Hematopoietic multipotent progenitor cell treated with erythropoietin and hydrocortisone succinate and interleukin-3 and kit ligand, for 4 days (in vitro differentiated cells): ENCODE measurements around the gene TAF4.
"Not testable (repeated sequence)": the region's sequence is repeated elsewhere in the genome, so short reads cannot be mapped to it uniquely, and the experiment has no call there.

Experiments used
- DNase-seq: peaks from one replicate; pipeline ENCODE4 v3.0.0-alpha.2; 2015

Gene TAF4

DNA sequence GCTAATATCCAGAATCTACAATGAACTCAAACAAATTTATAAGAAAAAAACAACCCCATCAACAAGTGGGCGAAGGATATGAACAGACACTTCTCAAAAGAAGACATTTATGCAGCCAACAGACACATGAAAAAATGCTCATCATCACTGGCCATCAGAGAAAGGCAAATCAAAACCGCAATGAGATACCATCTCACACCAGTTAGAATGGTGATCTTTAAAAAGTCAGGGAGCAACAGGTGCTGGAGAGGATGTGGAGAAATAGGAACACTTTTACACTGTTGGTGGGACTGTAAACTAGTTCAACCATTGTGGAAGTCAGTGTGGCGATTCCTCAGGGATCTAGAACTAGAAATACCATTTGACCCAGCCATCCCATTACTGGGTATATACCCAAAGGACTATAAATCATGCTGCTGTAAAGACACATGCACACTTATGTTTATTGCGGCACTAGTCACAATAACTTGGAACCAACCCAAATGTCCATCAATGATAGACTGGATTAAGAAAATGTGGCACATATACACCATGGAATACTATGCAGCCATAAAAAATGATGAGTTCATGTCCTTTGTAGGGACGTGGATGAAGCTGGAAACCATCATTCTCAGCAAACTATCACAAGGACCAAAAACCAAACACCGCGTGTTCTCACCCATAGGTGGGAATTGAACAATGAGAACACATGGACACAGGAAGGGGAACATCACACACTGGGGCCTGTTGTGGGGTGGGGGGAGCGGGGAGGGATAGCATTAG is 6.2 kb upstream of the TAF4 start:
- not testable (repeated sequence) for DNase-seq

- DNase-seq, result no peak
These were observed 4.1 kb upstream of the TAF4 start for GRCh38 chr20:62069741-62070216.

DNA sequence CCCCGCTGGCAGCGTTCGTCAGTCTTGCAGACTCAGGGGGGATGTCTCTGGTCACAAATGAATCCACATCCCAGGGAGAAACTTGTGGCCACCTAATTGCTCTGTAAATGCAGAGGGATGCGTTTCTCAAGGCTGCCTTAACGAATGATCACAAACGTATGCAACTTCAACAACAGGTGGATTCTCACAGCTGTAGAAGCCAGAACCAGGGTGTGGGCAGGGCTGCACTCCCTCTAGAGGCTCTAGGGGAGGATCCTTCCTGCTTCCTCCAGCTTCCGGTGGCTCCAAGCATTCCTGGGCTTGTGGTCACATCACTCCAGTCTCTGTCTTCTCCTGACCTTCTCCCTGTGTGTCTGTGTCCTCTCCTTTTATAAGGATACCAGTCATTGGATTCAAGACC is 3.3 kb upstream of the TAF4 start:
- DNase-seq, result no peak

DNA sequence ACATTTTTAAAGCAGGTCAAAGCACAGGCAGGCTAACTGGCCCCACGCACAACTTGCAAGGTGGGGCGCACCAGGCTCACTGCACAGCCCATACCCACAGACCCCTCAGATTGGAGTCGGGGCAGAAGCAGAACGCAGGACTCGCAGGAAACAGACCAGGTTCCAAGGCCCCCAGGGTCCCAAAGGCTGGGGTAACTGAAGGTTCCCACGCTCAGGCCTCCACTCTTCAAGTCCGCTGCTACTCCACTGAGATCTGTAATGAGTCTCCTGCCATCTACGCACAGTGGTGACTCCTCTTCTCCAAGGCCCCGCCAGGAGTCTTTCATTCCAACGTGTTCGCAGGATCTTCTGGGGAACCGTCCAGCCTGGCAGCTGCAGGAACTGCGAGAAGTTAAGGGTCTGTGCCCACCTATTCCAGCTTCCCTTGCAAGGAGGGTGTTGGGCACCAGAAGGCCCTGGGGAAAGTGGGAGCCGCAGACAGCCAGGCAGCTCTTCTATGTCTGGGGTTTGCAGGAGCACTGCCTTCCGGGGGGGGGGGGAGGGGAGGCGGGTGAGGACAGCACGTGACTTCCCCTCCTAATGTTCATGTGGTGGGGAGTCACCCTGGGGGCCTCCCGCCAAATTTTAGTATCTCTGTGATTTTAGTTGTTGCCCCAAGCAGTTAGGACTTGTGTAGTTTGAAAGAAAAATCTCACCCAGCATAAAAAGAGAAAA is 2.0 kb upstream of the TAF4 start:
- peak; percentile 37 for DNase-seq

- DNase-seq, result peak; percentile 53
These were observed 1.3 kb upstream of the TAF4 start for GRCh38 chr20:62066983-62067433.

DNA sequence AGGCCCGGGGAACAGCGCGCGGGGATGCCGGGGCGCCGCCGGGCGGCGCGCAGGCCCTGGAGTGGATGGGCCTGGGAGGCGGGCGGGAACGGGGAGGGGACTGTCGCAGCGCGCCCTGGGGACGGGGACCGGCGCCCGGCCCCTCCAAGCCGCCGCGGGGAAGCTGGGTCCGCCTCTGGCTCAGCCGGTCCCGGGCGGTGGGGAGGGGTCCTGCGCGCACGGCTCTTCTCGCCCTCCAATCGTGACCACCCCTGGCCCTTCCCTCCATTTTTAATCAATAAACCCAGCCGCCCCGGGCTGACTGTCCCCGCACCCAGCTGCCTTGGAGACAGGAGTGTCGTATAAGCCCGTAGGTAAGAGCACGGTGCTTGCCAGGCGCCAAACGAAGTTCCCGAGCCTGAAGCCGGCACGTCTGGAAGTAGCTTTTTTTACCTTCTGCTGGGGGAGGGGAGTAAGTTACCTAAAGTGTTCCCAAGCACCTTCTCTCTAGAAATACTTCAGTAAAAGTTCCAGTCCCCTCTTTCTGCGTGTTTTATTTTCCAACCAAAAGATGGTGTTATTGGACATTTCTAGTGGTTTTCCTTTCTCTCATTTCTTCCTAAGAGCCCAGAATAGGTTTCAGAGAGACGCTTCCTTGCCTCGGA is 780 bp upstream of the TAF4 start:
- peak; percentile 68 for DNase-seq

DNA sequence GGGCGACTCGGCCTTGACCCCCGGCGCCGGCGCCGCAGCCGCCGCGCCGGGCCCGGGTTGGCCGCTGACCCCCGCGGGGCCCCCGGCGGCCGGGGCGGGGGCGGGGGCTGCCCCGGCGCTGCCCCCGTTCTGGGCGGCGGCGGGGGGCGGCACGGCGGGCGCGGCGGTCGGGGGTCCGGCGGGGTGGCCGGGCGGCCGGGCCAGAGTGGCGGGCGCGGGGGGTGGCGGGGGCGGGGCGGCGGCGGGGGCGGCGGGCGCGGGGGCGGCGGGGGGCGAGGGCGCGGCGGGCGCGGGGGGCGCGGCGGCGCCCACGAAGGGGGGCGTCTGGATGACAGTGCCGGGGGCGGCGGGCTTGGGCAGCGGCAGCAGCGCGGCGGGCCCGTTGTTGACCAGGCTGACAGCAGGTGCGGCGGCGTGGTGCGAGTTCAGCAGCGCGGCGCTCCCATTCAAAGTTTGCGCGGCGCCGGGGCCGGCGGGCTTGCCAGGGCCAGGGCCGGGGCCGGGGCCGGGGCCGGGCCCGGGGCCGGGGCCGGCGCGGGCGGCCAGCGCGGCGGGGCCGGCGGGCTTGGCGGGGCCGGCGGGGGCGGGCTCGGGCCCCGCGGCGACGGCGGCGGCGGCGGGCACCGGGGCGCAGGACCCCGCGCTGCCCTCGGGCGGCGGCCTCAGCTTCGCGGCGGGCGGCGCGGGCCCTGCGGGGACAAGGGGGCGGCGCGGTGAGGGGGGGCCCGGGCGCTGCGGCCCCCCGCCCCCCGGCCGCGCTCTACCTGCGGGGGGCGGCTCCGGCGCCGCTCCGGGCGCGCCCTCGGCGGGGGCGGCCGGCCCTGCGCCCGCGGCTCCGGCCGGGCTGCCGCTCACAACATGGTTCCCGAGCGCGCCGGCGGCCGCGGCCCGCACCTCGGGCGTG is 659 bp downstream of the TAF4 start:
- DNase-seq, result peak; percentile 48

GRCh38 chr20:62063981-62064769 is 1.5 kb downstream of the TAF4 start:
- no peak for DNase-seq

DNA sequence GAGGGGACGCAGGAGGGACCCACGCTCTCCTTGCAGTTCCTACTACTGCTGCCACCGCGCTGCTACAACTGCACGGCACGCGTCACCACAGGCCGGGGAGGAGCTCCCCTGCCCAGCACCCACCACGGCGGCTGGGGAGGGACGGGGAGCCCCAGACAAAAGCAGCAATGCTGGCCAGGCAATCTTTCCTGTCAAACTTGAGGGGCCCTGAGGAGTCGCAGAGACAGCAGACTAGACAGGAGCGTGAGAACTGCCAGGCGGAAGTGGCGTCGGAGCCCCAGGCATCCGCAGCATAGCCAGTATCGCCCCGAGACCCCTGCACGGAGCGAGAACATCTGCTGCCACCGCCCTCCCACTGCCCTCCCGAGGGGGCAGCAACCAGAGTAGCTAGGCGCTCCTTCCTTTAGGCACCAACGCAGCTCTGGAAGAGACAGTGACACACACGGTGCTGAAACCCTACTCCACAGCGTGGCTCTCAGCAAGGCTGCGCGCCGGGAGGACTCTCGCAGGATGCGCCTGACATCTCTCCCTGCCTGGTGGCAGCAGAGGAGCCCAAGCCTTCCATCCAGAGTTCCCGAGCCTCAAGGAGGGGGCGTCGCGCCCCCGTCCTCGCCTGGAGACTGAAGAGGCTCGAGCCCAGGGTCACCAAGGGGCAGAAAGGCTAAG is 2.2 kb downstream of the TAF4 start:
- no peak for DNase-seq

DNA sequence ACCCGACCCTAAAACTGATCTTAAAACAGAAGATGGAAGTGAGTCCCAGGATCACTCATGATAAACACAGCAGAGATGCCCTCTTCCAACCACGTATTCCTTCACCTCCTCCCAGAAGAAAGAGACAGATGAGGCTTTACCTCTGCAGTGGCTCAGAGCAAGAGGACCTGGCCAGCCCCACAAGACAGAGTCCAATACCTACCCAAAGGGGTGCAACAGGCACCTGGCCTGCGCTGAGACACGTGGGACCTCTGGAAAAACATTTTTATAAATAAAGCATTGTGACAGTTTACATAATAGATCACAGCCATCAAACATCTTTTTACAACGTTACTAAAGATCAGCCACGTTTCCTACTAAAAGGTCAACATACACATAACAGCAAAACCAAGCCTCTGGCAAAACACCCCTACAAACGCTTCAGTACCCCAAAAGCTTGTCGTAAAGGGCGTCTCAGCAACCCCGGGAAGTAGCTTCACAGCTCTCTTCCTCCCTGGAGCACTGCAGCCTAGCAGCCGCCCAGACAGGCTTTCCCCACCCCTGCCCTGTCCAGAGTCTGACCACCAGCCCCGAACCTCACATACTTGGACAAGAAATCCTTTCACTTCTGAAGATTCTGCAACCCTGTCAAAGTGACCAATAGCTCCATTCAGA is 2.9 kb downstream of the TAF4 start:
- no peak for DNase-seq

DNA sequence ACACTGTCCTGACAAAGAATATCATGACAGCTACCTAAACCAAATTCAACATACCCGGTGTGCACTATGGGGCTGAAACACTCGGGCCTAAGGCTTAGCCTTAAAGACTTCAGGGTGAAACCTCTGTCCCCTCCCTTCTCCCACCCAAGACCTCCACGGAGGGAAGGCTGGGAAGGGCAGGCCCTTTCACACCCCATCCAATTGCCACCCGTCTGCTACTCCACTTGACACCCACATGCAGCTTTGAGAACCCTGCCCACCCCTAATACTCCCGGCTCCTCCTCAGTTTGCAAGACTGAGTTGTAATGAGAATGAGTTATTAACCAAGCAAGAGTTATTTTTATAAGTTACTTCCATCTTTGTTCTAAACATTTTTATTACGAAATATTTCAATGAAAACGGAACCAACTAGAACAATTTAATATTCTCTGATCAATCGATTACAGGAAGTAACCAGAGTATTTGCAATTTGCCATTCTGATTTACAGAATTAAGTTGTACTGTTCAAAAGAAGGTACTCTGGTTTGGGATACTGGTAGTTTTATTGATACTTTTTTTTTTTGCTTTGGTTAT is 3.7 kb downstream of the TAF4 start:
- DNase-seq, result no peak

DNA sequence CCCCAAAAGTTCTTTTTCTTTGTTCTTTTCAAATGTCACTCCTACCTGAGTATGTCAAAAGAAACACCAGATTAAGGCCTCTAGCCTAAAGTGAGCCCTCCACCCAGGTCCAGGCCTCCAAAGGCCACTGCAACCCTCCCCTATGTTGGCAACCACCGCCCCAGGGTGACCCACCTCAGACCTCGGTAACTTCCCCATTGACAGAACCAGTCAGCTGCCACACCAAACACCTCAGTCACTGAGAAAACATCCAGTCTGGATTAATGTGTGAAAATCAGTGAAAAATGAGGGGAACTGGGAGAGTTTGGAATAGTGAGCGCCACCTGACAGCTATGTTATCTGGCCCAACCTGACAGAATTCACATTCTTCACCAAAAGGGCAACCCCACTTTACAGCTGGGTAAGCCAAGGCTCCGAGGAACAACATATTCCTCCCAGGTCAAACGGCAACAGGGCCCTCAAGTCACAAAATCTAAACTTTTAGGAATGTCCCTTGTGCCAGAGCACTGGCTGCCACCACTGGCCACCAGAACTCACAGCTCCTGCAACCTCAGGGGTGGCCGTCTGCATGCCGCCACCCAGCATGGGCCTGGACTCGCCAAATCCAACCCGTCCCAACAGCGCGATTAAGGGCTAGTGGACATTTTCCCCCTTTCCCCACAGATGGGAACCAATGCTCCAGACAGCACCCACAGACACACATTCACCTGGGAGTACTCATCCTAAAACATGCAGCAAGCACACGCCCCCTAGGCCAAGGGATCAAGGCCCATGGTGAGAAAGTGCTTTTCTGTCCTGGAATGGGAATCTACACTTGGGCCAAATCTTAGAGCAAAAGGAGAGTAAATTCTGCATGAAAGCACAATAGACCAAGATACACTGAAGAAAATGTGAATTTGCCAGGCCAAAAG is 4.8 kb downstream of the TAF4 start:
- DNase-seq, result no peak

GRCh38 chr20:62059920-62060630 is 5.6 kb downstream of the TAF4 start:
- no peak for DNase-seq

DNA sequence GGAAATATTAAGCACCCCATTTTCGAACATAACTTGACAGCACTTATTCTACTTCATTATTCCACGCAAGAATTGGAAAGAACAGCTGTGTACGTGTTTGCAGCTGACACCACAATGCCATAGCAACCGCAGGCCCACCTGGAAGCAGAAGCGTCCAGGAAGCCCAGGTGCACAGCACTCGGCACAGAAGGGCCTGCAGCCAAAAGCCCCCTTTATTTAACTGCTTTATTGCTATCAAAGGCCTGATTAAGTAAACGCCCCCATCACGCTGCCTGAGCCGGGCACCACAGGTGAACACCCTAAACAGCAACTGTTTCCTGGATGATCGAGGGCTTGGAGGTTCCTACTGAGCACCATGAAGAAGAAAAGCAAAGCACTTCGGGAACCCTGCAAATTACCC is 6.3 kb downstream of the TAF4 start:
- no peak for DNase-seq

DNA sequence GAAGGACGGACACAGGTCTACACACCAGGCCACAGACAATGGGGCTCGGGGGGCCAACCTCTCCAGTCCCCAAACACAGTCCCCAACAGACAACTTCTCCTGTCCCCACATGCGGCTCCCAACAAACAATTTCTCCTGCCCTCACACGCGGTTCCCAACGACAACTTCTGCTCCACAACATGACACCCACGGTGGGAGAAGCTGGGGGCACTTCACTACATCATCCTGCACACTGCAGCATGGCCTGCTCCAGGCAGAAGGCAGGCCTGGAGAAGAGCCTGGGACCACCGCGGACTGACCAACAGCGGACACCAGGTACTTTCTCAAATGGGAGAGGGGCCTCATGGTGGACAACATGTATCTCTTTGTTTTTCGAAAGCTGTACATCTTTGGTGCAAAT is 6.7 kb downstream of the TAF4 start:
- no peak for DNase-seq

DNA sequence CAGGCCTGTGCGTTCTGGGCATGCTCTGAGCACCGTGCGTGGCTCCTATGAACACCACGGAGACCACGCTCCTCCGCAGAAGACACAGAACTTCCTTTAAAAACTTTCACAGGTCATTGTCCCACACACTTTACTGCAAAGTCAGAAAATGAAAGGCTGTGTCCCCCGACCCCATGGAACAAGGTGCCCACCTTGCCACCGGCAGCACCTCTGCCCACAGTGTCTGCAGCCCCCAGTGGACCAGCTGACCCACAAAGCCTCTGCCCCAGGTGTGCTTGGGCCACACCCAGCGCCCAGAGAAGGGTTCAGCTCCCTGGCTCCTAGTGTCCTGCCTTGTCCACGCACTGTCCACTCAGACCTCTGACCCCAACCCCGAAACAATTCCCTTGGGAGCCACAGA is 8.7 kb downstream of the TAF4 start:
- DNase-seq, result no peak

GRCh38 chr20:62056377-62056776 is 9.3 kb downstream of the TAF4 start:
- DNase-seq, result no peak

DNA sequence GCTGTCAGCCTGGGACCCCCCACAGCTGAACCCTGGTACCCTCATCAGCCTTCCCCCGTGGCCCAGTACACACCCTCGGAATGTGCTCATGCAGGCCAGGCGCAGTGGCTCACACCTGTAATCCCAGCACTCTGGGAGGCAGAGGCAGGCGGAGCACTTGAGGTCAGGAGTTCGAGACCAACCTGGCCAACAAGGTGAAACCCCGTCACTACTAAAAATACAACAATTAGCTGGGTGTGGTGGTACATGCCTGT is 9.9 kb downstream of the TAF4 start:
- DNase-seq, result not testable (repeated sequence)
